Epithelial cell of esophagus (primary cell): ENCODE measurements around the gene MAP6D1.

Experiments used
- DNase-seq: peaks from one replicate; pipeline ENCODE4 v3.0.0; 2010; ENCODE audit warnings: low read depth
- H3K4me3 ChIP-seq: 2 replicates; pipeline ENCODE4 v1.5.1; 2011; ENCODE audit warnings: mild to moderate bottlenecking, low read length, control low read depth
- TF ChIP-seq, protein P1 (sequence below): IDR thresholded peaks from 2 replicates; pipeline ENCODE4 v1.5.1; 2011; ENCODE audit warnings: low read depth, mild to moderate bottlenecking, low read length, control low read depth, inconsistent platforms; ENCODE audit not compliant: insufficient read depth; ENCODE audit errors: missing control alignments

The MAP6D1 gene

DNA sequence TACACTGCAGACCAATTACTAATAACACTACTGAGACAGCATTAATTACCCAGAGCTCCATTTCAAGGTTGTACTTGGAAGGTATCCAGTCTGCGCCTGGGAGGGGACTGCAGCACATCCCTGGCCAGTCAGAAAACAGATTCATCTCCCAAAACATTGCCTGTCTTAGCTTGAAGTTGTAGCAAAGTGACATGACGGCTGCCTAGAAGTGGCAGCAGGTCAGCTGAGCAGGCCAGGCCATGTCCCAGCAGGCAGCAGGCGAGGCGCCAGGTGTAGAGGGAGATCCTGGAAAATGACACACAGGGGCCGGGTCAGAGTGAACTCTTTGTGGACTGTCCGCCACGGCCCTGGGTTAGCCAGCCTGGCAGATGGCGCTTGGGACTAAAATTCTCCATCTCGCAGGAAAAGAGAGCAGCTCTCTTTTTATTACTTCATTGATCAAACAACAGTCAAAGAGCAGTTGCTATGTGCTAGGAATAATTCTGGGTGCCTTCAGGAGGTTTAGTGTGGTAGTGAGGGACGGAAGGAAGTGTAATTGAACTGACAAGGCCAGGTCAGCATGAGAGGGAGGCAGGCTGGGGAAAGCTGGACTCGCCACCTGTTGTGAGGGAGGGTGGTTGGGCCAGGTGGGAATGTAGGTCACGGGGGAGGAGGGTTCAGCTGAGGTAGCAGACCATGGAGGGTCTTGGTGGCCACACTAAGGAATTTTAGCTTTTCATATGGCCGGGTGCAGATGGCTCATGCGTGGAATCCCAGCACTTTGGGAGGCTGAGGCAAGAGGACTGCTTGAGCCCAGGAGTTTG lies 1.3 kb upstream of the MAP6D1 start:
- TF ChIP-seq, protein P1, sequence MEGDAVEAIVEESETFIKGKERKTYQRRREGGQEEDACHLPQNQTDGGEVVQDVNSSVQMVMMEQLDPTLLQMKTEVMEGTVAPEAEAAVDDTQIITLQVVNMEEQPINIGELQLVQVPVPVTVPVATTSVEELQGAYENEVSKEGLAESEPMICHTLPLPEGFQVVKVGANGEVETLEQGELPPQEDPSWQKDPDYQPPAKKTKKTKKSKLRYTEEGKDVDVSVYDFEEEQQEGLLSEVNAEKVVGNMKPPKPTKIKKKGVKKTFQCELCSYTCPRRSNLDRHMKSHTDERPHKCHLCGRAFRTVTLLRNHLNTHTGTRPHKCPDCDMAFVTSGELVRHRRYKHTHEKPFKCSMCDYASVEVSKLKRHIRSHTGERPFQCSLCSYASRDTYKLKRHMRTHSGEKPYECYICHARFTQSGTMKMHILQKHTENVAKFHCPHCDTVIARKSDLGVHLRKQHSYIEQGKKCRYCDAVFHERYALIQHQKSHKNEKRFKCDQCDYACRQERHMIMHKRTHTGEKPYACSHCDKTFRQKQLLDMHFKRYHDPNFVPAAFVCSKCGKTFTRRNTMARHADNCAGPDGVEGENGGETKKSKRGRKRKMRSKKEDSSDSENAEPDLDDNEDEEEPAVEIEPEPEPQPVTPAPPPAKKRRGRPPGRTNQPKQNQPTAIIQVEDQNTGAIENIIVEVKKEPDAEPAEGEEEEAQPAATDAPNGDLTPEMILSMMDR: no peak
- H3K4me3 ChIP-seq: no peak overlapping the region
- peak; percentile 49 for DNase-seq

DNA sequence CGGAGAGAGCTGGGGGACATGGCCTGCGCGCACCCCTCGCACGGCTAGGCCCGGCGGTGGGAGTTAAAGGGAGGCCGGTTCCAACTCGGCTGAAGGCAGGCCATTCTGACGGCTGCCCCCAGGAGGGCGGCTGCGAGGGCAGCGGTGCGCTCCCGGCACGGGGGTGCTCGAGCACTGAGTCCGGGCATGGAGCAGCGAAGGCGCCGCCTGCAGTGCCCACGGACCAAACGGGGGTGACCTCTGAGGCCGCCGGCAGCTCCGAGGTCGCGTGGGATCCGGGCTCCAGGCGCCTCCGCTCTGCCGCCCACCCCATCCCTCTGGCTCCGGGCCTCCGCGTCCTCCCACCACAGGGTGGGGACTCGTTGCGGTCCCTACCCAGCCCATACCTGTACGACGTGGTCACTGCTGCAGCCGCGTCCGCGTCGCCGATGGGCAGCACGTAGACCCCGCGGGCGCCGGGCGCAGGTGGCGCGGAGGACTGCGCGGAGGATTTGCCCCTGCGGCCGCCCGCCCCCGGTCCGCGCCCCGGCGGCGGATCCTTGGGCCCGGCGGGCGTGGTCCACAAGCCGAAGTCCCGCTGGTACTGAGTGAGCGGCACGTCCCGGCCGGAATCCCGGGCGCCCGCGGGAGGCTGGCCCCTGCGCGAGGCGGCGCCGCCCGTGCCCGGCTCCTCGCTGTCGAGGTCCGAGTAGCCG lies 469 bp downstream of the MAP6D1 start:
- H3K4me3 ChIP-seq: peak overlapping the region; percentile 43

DNA sequence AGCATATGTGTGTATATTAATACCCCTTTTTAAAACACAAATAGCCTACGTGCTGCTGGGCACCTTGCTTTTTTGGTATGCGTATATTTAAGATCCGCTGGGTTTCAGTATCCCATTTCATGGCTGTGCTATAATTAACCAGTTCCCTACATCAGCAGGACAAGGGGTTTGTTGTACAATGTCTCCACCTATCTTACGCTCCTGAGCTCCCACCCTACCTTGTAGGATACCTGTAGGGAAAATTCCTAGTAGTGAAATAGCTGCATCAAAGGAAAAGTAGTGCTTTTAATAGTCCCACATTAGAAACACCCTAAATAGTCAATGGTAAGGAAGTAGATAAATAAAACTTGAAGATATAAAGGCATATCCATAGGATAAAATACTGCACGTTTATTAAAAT lies 1.4 kb downstream of the MAP6D1 start:
- no peak overlapping the region for H3K4me3 ChIP-seq
- DNase-seq: no peak
- TF ChIP-seq, protein P1: no peak

More for the DNA sequence above, 469 bp downstream of the MAP6D1 start:
- TF ChIP-seq, protein P1: no peak
- DNase-seq: no peak

DNA sequence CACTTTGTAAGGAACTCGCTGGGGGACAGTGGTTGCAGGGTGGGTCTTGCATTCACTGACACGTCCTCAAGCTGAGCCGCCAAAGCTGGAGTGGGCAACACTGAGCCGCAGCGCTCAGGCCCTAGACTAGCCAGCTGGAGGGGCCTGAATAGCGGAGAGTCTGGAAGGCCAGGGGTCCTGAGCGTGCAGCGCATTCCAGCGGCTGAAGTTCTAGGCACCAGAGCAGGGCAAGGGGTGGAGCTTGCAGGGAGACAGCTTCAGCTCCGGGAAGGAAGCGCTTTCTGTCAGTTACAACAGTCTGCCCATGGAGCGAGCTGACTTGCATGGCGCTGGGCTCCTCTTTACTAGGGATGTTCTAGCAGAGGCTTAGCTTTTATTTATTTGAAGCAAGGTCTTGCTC lies 2.7 kb downstream of the MAP6D1 start:
- no peak for DNase-seq

DNA sequence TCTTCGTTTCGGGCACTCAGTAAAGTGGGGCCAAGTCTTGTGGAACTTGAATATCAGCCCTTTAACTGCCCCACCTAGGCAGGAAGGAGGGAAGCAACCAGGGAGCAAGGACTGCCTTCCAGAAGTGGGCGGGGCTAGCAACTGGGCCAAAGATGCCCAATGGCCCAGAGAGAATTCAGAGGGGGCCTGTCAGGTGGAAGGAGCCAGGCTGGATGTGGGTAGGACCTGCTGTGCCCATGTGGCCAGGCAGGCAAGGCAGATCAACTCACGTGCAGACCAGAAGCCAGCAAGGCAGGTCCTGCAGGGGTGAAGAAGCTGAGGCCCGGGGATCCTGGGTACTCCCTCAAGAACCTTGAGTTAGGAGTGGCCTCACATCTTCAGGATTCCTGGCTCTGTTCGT lies 5.5 kb downstream of the MAP6D1 start:
- TF ChIP-seq, protein P1: no peak
- DNase-seq: no peak
- H3K4me3 ChIP-seq: no peak overlapping the region

More for the DNA sequence above, 2.7 kb downstream of the MAP6D1 start:
- TF ChIP-seq, protein P1: no peak
- no peak overlapping the region for H3K4me3 ChIP-seq

DNA sequence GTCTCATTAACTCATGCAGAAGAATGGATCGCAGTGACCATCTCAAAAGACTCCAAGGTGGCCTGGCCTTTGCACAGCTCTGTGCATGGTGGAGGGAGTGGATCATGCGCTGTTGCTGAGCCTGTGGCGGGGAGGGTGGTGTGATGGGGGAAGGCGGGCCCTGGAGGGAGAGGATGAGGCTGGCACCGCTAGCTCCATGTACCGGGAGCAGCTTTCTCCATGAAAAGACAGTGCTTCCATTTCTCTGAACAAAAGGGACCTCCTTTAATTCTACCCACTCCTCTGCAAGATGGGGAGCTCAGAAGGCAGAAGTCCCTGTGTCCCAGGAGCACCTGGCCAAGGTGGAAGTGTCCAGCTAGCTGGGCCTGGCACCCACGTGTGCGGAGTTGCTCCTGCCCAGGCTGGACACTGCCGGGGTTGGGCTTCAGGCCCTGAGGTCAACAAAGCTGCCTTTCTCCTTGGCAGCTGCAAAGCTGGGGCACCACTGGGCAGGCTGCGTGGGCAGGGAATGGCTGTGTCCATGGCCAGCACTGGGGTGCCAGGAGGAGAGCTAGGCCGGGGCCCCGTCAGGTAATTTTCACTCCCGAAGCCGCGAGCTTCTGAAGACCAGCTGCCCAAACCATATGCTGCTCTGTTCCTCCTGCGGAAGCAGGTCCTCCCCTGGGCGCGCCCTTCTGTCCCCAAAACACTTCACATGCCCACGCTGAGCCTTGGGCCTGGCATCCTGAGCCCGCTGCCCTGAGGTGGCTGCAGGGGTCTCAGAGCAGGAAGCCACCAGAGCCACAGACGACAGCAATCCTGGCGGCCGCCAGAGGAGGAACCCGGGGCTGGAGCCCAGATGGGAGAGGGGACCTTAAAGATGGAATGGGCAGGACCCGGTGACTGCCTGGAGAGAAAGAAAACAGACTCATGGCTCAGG lies 6.4 kb downstream of the MAP6D1 start:
- H3K4me3 ChIP-seq: no peak overlapping the region
- TF ChIP-seq, protein P1: no peak
- no peak for DNase-seq
